Left forelimb (tissue), 1 donor: Measurements from ENCODE around the gene GAK.

Experiments used
- DNase-seq: peaks from one replicate; pipeline ENCODE4 v3.0.0-alpha.2; 2018; ENCODE audit warnings: low spot score

Gene GAK

DNA sequence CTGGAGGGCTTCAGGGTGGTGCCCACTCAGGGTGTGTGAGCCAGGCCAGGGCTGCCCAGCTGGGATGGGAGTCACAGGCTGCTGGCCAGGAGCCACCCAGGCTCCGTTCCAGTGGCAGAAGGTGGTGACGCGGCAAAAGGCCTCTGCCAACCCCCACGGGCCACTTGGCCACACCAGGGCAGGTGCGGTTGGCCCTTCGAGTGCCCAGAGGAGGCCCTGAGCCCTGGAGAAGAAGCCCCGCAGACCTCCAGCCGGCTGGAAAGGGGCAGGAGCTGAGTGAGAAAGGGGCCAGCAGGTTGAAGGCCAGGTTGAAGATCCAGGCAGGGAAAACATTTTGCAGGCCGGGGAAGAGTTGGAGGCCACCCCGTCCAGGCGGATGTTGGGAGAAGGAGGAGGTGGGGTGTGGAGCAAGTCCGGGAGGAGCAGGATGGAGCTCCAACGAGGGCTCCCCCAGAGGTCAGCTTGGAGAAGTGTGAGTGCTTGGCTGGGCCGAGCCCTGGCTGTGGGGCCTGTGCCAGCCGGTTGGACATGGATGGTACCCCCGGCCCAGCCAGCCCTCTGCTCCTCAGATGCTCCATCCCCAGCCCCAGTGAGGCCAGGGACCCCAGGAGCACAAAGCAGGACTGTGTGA, 103.4 kb downstream of the GAK start:
- DNase-seq, result peak; percentile 55

DNA sequence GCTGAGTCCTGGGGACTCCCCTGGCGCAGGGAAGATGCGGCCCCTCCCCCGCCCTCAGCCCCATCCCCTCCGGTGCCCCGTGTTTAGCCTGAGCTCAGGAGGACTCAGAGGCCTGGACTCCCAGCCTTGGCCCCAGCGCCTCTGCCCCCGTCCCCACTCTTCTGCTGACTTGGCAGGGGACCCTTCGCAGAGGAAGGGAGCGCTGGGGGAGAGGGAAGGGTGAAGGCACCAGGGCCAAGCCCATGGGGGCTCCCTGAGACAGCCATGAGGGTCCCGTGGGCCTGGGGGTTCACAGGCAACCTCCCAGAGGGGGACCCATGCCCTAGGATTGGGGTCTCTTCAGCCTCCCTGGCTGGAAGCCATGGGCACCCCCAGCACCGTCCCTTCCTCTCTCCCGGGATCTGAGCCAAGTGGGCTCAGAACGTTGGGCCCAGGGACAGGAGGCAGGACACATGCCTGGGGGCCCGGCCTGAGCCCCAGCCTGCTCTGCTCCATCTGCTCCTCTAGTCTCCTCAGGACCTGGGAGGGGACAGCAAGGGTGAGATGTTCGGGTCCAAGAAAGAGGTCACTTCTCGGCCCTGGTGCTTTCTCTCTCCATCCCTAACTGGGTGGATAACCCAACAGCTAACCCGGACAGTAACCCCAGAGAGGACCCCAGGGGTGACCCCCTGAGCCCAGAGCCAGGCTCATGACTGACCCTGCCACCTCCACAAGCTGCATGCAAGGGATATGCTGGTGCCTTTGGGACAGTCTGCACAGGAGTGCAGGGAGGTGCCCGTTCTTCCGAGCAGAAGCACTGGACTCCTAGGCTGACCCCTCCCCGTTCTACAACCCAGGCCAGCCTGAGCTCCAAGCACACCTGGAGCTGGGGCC, 104.7 kb downstream of the GAK start:
- peak; percentile 50 for DNase-seq

DNA sequence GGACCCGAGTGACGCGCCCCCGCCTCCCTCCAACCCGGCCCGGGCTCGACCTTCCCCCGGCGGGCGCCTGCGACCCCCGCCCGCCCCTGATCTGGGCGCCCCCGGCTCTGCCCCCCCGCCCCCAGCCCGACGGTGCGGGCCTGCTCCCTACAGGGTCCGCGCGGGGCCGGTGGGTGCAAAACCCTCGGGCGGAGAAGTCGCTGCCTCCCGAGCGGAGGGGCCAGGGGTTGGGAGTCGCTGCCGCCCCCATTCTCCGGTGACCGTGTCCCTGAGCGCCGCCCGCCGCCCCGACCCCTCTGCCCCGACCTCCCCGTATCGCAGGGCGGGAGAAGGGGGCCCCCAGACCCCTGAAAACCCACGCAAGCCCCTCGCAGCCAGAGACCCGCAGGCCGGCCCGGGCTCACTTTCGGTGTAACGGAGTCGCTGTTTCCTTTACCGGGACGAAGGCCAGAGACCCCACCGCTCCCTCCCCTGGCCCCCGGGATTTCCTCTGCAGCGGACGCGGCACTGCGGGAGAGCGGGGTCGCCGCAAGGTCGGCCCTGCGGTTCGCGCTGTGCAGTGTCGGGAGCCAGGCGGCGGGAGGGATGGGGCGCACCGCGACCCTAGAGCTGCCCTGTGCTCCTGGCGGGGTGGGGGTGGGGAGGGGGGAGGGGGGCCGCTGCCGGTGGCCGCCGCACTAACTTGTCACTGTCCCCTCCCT, 105.5 kb downstream of the GAK start:
- peak; percentile 44 for DNase-seq

DNA sequence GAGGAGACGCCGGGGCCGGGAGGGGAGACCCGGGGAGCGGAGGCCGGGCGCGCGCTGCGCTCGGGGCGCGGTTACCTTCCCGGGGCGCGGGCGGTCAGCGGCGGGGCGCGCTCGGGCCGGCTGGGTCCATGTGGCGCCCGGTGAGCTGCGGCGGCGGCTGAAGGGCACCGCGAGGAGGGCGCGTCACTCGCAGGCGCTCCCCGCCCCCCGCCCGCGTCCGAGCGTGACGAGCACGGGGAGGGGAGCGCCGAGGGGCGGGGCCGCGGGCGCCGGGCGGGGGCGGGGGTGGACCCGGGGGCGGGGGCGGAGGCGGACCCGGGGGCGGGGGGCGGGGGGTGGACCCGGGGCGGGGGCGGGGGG, 106.2 kb downstream of the GAK start, which contains the start of gene CPLX1:
CPLX1 (minus strand) TSS at position 159 of the 360 bp plus-strand sequence. CDS start 1,607 bp downstream, outside the sequence.
- no peak for DNase-seq

DNA sequence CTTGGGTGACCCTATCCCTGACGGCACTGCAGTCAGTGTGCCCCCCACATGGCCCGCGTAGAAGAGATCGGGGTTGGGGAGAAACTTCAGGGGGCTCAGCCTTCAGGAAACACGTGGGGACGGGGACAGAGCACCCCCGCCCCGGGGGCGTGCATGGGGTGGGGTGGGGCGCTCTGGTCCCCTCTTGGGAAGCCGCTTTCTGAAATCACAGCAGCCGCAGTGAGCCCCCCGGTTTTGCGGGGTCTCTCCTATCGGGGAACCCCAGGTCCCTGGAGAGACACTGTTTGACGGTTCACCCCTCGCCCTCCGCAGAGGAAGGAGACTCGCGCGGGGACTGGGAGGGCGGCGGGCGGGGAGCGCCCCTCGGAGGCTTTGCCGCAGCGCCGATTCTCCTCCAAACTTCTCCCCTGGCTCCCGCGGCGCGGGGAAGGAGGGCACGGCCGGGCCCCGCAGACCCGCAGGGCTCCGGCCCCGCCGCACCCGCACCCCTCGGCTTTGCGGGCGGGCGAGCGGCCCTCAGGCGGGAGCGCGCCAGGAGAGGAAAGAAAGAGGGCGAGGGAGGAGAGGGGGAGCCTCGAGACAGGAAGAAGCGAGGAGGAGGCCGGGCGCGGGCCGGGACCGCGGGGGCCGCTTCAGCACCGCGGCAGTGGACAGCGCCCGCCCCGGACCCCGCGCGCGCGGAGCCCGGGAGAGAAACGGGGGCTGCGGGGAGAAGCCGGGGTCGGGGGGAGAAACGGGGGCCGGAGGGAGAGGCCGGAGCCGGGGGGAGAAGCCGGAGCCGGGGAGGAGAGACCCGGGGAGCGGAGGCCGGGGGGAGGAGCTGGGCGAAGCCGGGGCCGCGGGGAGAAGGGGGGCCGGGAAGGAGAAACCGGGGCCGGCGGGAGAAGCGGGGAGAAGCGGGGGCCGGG, 106.8 kb downstream of the GAK start:
- no peak for DNase-seq

DNA sequence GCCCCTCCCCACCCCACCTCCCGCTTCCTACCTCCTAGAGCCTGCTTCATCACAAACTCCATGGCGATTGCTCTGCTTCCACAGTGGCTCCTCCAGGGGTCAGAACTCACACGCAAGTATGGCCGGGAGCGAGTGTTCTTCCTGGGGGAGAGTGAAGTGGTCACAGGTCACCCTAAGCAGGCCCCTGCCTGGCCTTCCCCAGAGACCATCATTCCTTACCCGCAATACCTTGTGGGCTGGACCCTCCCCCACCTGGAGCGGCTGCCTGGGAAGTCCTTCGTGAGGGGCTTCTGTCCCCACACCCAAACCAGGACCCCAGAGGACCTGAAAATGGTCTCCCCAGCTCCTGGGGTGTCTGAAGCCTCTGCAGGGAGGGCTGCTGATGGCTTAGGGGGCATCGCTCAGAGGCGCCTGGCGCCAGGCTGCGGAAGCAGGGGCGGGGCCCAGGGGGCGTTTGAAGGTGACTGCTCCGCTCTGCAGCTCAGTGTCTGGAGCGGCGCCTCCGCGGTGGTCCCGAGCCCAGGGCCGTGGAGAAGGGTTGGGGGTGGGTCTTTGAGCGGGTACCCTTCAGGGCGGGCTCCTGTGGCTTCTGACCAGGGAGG, 107.6 kb downstream of the GAK start:
- DNase-seq, result no peak

DNA sequence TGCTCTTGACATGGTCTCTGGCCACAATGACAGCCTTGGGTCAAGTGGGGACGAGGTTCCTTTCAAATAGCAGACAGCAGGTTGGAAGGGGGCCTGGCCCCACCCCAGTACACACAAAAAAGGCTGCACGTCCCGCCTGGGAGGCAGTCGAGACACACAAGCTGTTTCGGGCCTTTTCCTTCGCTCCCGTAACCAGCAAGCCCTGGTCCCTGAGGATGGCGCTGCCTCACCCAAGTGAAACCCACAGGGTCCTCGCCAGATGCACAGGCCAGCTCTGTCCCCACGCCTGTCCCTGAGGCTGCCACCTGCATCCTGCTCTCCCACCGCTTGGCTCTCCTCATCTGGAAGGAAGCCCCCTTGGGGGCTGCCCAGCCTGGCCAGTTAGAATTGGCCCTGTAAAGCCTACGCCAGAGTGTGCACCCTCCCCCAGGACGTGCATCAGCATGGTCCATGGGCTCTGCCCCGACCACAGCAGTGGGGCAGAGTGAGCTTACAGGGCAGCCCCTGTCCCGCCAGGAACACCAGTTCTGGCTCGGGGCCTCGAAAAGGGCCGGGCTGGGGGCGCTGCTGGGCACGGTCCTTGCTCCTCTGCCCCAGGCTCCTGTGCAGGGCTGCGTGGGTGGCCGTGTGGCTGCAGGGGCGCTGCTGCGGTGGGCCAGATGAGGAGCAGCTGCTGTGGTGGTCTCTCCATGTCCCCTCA, 108.2 kb downstream of the GAK start:
- no peak for DNase-seq

DNA sequence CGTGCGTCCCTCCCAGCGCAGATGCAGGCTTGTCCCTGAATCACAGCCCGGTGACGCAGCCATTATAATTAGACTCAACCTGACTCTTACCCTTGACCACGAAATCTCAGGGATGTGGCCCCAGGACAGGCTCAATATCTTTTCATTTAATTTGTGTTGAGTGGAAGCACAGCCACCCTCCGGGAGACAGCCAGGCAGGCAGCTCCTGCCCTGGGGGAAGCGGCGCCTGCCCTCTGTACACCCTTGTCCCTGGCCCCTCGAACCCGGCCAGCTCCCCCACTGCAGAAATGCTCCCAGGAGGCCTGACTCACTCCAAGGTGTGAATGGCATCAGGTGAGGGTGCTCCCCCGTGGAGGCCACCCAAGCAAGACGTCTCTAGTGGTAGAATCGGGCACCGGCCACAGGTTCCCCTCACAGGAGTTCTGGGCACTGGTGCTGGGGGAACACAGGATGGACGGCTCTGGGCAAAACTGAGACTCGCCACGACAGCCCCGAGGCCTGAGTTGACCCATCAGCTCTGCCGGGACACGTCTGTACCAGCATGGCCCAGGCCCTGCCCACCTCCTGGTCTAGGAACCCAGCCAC, 108.8 kb downstream of the GAK start:
- DNase-seq, result no peak

DNA sequence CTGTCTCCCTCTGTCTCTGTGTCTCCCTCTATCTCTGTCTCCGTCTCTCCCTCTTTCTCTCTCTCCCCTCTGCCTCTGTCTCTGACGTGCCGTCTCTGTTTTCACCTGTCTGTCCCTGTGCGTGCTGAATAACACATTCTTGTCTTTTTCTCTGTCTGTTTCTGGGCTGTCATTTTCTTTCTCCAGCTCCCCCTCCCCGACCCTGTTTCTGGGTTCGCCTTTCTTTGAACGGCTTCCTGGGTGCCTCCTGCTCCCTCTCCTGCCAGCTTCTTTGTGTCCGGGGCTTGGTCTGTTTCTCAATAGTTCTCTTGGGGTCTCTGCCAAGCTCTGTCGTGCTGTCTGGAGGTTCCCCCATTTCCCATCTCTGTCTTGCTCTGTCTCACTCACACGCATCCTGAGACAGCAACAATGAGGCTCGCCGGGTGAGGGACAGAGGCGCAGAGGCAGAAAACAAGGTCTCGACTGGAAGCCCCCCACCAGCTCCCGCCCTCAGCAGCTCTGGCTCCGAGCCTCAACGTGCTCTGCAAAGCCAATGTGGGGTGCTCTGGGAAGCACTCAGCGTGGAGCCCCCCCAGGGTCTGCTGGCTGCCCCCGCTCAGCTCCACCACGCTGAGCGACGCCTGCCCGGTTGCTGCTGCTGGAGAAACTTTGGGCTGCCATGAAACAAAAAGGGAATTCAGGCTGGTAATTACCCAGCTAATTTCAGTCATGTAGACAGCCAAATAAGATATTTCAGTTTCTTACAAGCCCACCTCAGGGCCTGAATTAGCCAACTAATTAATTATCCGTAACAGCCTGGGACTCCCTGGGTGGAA, 109.5 kb downstream of the GAK start:
- DNase-seq, result no peak

DNA sequence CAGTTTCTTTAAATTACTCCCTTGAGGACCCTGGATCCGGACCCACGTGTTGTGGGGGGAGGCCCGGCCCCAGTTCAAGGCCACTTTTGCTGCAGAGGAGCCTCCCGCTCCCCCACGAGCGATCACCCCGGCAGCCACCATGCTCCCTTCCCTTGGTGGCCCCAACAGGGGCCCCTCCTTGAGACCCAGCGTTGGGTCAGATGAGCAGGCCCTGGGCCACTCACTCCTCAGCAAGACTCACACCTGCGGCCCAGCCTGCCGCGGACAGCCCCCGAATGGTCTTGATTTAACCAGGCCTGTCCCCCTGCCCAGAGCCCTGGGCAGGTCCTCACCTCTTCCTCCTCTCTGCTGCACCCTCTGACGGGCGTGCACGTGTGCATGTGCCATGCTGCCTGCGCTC, 110.5 kb downstream of the GAK start:
- no peak for DNase-seq

DNA sequence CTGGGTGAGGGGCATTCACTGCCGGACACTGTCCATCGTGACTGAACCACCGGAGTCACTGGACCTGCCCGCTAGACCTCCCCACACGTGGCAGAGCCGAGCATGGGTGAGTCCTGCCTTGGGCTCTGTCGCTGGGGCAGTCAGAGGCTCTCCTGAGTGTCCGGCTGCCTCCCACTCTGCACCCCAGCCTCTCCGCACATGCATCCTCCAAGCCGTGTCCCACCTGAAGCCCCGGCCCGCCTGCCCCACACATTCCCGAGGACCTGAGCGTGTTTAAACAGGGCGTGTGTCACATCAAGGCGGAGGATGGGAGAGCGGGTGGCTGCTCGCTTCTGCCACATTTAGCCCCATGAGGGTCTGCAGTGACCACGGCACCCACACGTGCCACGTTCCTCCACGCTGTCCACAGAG, 110.9 kb downstream of the GAK start:
- DNase-seq, result no peak

DNA sequence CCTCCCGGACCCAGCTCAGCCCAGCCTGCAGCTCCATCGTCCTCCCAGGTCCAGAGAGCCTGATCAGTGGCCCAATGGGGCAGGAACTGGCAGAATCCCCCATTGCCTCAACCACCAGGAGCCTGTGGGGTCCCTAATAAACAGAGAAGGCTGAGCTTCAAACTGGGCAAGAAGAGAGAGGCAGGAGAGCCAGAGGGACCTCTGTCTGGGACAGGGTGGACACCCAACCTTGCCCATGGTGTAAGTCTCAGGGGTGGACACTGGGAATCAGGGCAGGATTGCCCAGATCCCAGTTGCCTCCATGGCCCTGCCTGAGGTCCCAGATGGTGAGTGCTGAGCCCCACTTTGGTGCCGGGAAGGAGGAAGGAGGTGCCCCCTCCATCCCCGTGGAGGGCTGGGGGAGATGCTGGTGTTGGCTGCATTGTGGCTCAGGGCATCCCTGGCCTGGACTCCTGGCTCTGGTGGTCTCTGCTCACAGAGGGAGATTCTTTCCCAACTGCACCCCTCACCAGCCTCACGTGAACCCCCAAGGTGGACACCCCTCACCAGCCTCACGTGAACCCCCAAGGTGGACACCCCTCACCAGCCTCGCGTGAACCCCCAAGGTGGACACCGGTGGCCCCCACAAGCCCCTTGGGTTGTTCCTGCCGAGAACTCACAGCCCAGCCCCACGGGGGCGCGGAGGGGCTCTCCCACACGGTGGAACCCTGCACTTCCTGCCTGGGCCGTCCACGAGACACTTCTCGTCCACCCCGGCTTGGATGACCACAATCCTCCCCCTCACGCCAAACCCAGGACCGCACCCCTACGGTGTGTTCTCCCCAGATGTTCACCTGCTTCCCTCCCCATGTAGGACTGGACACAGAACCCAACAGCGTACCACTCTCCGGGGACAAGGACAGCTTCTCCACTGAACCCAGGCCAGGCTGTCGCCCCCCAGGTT, 111.6 kb downstream of the GAK start:
- DNase-seq, result no peak

DNA sequence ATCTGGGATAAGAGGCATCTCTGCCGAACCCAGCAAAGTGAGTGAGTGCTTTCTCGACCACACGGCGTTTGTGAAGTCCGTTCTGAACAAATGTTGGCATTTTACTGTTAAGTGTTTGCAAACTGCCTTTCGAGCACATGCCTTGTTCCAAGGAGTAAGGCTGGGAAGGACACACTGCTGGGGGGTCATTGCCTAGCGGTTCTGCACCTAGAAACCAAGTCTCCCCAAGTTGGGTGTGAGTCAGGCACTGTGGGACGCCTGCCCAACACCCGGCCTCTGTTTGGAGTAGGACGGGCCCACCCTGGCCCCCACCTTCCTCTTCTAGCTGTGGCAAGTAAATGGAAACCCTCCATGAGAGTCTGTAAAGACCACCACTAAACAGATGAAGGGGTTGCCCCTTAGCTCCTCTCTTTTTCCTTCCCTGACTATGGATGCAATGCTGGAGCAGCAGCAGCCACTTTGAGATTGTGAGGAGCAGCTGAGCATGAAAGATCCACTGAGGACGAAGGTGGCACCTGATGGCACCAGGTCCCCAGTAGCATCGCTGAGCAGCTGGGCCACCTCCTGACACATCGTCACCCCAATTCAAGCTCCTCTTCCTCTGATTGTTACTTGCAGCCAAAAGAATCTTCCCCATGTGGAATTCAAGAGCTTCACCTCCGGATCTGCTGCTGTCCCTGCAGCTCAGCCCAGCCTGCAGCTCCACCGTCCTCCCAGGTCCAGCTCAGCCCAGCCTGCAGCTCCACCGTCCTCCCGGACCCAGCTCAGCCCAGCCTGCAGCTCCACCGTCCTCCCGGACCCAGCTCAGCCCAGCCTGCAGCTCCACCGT, 112.5 kb downstream of the GAK start:
- no peak for DNase-seq

DNA sequence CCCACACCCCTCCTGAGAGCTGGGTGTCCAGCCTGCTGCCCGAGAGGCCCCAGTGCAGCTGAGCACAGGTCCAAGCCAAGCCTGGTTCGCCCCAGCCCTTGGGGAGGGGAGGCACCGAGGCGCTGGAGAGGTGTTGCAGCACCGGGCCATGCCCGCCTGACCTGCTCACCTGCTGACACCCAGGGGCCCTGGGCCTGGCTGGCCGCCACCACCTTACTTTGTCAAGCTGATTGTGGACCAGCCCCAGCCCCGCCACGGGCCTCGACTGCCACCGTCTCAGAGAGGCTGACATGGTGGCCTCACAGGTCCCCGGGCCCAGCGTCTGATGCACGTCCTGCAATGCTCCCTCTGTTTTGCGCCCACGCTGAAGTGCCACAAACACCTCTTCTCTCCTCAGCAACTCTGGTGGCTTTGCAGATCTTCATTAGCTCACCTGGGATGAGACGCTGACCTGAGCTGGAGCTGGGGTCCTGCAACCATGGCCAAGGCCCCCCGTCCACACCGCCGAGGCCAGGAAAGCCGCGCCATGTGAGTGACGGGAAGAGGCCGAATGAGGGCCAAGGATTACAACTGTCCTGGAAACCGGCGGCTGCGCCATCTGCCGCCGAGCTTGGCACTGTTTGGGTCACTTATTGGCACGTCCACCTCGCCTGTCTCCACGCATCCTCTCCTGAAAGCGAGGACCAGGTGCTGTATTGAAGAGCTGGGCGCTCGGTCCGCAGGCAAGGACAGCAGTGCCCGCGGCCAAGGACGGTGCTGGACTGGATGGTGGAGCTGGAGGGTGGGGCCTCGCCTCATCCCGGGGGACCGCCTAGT, 113.8 kb downstream of the GAK start:
- DNase-seq, result peak; percentile 46

DNA sequence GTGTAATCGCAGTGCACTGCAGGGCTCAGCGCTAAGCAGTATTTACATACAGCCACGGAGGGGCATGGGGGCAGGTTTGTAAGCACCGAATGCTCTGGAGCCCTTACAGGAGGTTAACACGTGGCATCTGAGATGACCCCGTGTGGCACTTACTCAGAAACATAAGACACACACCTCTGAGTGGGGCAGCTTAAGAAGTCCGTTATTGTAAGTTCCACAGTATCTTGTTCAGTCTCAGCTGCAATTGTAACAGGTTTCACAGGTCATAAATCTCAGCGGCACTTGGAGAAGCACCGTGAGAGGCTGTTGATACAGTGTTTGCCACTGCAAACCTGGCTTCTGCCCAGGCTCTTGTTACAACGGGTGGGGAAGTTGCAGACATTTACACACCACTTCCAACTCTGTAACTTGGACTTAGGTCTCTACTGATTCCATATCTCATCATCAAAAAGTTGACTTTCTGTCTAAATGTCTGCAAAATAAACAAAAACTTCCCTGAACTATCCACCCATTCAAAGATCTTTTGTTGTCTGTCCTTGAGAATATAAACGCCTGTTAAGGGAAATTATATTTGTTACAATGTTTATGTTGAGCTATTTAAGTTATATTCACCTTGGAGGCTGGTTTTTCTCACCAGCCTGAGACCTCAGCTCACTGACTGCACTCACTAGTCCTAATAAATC, 116.5 kb downstream of the GAK start:
- DNase-seq, result no peak

DNA sequence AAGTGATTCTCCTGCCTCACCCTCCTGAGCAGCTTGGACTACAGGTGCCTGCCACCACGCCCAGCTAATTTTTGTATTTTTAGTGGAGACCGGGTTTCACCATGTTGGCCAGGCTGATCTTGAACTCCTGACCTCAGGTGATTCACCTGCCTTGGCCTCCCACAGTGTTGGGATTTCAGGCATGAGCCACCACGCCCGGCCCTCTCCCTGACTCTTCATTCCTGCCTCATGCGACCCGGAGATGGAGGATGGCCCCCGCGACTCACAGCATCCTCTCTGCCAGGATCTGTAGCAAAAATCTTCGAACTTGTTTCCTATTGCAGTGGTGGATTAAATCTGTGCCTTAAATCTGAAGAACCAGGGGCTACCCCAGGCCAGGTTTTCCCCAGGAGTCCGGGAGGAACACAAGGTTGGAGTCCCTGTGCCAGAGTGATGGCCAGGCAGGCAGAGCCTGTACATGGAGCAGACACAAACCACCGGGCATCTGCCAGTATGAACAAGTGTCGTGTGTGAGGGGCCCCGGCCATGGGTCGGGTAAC, 117.7 kb downstream of the GAK start:
- DNase-seq, result no peak
